ENCODE measurements around the gene SEC11A. TPM values are rescaled to one million over a fixed set of nuclear protein-coding genes. Genes with fewer than 3 reads are reported as not detected.
"Not testable (repeated sequence)": the region's sequence is repeated elsewhere in the genome, so short reads cannot be mapped to it uniquely, and the experiment has no call there.

The SEC11A gene
- total RNA-seq, 1 donor from 2014 or later: 205 TPM

- Histone ChIP-seq H3K4me3 (no peak overlapping the region), H3K27me3 (ENCODE audit: low read depth) (no peaks in the 10 kb centered on the region), H3K9me3 (no peaks in the 10 kb centered on the region), H3K36me3 (peaks cover 6% of the 10 kb centered on the region), H3K27ac (no peak overlapping the region), H3K4me1 (peaks cover 71% of the 10 kb centered on the region)
- intact Hi-C loops (cut with DNase I): no loop called here
- ATAC-seq (no peak), DNase-seq (no peak)
- no peak for TF ChIP-seq CTCF (IDR thresholded peaks at IDR 0.05)
Measured at GRCh38 chr15:84761607-84762131, 45.7 kb upstream of the SEC11A start.

GRCh38 chr15:84760219-84760618 is 44.3 kb upstream of the SEC11A start:
- H3K36me3 ChIP-seq: no peaks in the 10 kb centered on the region
- no peak for TF ChIP-seq CTCF (IDR thresholded peaks at IDR 0.05)
- ATAC-seq (no peak), DNase-seq (no peak)
- H3K27ac ChIP-seq: no peak overlapping the region
- H3K9me3 ChIP-seq: no peaks in the 10 kb centered on the region
- no peaks in the 10 kb centered on the region for H3K27me3 ChIP-seq (ENCODE audit: low read depth)
- no peak overlapping the region for H3K4me3 ChIP-seq
- peaks cover 85% of the 10 kb centered on the region for H3K4me1 ChIP-seq
- intact Hi-C loops (cut with DNase I): no loop called here

- H3K36me3 ChIP-seq: no peaks in the 10 kb centered on the region
- no peak for ATAC-seq
- intact Hi-C loops (cut with DNase I): no loop called here
- no peak overlapping the region for H3K27ac ChIP-seq
- no peak overlapping the region for H3K4me3 ChIP-seq
- no peak for TF ChIP-seq CTCF (IDR thresholded peaks at IDR 0.05)
- no peaks in the 10 kb centered on the region for H3K27me3 ChIP-seq (ENCODE audit: low read depth)
- peaks cover 85% of the 10 kb centered on the region for H3K4me1 ChIP-seq
- no peak for DNase-seq
- H3K9me3 ChIP-seq: no peaks in the 10 kb centered on the region
Measured at GRCh38 chr15:84759018-84759417, 43.1 kb upstream of the SEC11A start.

GRCh38 chr15:84755736-84756527 is 40.0 kb upstream of the SEC11A start:
- H3K9me3 ChIP-seq: no peaks in the 10 kb centered on the region
- H3K27me3 ChIP-seq (ENCODE audit: low read depth): no peaks in the 10 kb centered on the region
- H3K36me3 ChIP-seq: no peaks in the 10 kb centered on the region
- intact Hi-C loops (cut with DNase I): no loop called here
- no peak overlapping the region for H3K27ac ChIP-seq
- H3K4me1 ChIP-seq: peaks cover 81% of the 10 kb centered on the region
- ATAC-seq (no peak), DNase-seq (no peak)
- no peak overlapping the region for H3K4me3 ChIP-seq
- TF ChIP-seq CTCF (IDR thresholded peaks at IDR 0.05): no peak

- H3K27me3 ChIP-seq (ENCODE audit: low read depth); intact Hi-C loops (cut with DNase I); H3K4me3 ChIP-seq; ATAC-seq; H3K27ac ChIP-seq; H3K9me3 ChIP-seq; DNase-seq; H3K36me3 ChIP-seq: not testable (repeated sequence)
- H3K4me1 ChIP-seq: peaks cover 81% of the 10 kb centered on the region
Measured at GRCh38 chr15:84754889-84755288, 39.0 kb upstream of the SEC11A start.

GRCh38 chr15:84752700-84753099 is 36.8 kb upstream of the SEC11A start:
- ATAC-seq (no peak), DNase-seq (no peak)
- Histone ChIP-seq H3K4me1 (peaks cover 72% of the 10 kb centered on the region), H3K27ac (no peak overlapping the region), H3K27me3 (ENCODE audit: low read depth) (no peaks in the 10 kb centered on the region), H3K9me3 (no peaks in the 10 kb centered on the region), H3K36me3 (no peaks in the 10 kb centered on the region), H3K4me3 (no peak overlapping the region)
- intact Hi-C loops (cut with DNase I): no loop called here
- no peak for TF ChIP-seq CTCF (IDR thresholded peaks at IDR 0.05)
